Activated CD4-positive, alpha-beta T cell treated with anti-CD3 and anti-CD28 coated beads, Interleukin-2, amount 50 U/mL, for 4 hours (primary cell): Measurements from ENCODE around the gene DCDC2B.

Experiments
- DNase-seq, 2 experiments: peaks; one replicate each; pipeline ENCODE4 v3.0.0-alpha.2; 2020

Gene DCDC2B

DNA sequence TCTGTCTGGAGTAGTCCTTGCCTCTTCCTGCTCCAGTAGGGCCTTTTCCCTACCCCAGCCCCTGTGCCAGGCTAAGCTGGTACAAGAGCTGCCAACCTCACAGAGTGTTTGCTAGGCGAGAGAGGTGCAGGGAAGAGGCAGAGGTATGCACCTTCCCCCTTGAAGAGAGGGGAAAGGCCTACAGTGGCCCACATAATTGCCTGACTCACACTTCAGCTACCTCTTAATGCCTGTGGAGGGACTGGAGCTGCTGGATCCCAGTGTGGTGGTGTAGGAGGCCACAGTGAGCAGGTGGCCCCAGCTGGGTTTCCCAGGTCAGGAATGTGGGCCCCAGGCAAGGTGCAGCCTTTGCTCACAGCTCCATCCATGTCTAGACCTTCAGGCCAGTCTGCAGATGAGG lies 11.8 kb upstream of the DCDC2B start:
- DNase-seq: no peak

DNA sequence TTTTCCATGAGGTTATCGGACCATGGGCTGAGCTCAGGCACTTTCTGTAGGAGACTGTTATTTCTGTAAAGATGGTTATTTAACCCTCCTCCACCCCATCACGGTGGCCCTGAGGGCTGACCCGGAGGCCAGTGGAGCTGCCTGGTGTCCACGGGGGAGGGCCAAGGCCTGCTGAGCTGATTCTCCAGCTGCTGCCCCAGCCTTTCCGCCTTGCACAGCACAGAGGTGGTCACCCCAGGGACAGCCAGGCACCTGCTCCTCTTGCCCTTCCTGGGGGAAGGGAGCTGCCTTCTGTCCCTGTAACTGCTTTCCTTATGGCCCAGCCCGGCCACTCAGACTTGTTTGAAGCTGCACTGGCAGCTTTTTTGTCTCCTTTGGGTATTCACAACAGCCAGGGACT lies 11.1 kb upstream of the DCDC2B start:
- DNase-seq: no peak

DNA sequence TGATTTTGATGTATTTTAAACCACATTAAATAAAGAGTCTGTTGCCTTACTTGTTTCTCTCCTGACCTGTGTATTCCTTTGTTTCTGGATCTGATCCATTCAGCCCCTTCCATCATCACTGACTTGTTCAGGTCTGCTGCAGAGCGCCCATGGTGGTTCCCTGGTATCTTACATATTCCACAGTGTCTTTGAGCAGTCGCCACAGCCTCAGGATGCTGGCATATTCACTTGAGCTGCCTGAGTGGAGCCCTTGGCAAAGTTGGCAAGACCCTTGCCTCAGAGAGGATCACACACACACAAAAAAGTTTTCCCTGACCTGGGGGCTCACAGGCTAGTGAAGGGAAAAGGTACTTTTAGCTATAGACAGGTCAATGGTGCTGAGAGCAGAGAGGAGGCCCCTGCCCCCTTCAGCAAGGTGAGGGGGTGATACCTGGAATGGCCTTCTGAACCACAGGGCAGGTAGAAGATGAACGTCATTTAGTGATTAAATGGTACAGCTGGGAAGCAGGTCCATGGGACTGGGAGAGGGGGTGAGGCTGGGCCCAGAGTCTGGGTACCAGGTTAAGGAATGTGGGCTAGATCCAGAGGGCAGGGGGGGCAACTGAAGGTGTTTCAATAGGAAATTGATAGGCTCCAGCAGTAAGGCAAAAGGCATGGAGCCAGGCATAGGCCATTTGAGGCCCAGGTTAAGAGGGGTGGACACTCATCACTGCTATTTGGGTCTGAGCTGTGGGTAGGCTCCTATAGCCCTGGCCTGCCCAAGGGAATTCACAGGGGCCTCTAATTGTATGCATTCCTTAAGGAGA lies 10.4 kb upstream of the DCDC2B start:
- no peak for DNase-seq

DNA sequence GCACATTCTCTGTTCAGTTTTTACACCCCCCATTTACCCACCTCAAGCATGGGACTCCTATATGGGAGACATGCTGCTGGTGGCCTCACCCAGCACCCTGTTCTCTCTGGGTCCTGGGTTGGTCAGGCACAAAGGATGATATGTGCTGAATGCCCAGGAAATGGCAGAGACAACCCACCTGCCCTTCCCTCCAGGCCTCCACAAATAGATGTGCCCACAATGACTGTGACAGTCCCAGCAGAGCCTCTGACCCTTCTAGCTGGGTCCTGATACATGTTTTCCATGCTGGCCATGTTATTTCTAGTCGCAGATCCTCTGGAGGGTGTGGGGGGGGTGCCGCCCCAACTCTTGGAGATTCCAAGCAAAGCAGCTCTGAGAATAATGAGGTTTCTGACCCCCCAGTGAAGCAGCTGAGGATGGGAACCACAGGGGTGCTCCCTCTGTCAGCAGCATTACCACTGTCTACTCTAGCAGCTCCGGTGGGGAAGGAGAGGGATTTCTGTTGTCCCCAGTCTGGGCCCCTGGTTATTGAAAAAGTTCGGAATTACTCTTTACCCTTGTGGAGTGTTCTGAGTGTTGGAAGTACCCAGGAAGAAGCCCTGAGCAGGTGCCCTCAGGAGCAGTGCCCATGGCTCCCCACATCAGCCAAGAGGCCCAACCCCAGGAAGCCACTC lies 9.7 kb upstream of the DCDC2B start:
- DNase-seq: no peak

DNA sequence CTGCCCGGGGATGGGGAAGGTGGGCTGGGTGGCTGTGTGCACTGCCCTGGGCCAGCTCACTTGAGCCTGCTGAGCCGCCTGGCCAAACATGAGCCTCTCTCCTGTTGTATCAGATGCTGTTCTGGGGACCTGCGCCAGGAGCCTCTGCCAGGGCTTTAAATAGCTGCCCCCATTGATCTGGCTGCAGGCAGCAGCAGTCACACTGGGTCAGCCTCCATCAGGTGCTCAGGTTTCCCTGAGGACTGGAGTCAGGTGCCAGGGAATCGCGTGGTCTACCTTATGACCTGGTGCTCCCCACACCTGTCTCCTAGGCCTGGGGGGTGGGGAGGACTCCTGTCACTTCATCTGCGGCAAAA lies 9.2 kb upstream of the DCDC2B start:
- DNase-seq: no peak

DNA sequence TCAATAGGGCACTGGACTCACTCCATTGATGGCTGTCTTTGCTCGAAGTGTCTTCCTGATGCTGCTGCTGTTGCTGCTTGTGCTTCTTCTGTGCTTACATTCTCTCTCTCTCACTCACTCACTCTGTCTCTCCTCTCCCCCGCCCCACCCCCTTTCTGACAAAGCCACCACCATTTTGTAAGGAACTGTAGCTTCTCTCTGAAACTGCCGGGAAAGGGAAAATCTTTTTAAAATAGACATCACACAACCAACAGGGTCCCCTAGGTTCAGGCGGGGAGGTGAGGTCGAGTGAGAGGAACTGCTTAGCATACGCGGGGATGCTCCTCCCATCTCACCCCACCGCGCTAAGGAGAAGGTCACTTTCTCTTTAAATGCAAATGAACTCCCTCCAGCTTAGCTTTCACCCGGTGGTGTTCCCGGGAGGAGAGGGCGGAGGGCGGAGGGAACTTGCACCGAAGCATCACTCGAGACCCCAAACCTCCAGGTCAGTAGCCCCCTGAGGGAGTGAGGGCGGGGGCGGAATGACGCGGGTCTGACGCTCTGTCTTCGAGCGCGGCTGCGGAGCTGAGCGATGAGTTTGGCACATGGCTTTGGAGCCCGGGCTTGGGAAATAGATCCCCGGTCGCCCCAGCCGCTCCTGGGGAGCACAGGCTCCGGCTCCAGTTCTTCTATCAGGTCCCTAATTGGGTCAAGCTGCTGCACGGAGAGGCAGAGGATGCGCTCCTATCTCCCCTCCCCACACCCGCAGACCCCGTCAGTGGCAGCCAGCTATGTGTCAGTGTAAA lies 8.5 kb upstream of the DCDC2B start, which contains the start of gene CCDC28B:
TSS of gene CCDC28B (plus strand) at position 370 of the 785 bp plus-strand sequence. CDS start 1,341 bp downstream, outside the sequence.
- peak; percentile 34 to 35 for DNase-seq

DNA sequence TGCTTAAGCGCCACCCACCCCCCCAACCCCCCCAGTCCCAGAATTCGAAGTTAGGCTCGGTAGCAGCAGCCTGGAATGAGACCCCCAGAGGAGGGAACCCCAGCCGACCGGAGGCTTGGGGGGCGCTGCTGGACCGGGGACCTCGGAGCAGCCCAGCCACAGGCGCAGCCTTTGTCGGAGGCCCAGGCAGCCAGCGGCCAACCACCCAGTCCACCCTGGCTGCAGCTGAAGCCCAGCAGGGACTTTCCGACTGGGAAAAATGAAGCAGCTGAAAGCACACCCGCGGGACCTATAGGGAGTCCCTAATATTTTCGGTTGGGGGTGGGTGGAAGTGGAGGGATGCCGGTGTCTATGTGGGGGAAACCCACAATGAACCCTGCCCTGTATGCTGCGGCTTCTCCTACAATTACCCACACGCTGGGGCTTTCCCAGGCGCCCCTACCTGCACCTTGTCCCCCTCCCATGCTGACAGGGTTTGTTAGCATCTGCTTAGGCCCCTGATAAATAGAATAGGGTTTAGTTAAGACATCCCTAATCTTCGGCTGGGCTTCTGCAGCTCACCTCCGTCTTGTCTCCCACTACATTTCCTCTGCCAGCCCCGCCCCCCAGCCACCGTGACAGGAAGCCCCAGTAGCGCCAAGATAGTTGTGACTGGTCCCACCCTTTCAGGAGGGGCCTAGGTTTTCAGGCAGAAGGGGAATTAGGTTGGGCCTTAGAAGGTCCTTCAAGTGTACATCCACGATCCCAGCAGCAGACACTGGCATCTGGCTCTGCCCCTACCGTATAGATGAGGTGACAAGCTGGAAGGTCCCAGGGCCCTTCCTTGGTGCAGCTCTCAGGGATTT lies 7.7 kb upstream of the DCDC2B start:
- peak; percentile 67 to 70 for DNase-seq

DNA sequence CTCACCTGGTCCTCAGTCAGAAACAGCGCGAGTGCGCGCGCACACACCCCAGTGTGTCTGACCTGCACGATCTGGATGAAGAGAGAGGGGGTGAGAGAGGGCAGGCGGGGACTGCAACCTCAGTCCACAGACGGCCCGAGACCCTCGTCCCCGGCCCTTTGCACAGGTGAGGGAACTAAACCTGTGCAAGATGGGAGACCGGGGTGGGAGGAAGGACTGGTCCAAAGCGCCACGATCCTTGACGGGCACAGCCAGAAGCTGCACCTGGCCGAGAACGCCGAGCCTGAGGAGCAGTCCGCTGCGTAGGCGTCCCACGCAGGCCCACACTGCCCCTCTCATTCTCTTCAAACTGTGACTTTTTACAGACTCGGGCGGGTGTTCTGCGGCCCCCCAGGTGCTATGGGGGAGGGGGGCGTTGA lies 3.9 kb upstream of the DCDC2B start:
- DNase-seq: no peak

DNA sequence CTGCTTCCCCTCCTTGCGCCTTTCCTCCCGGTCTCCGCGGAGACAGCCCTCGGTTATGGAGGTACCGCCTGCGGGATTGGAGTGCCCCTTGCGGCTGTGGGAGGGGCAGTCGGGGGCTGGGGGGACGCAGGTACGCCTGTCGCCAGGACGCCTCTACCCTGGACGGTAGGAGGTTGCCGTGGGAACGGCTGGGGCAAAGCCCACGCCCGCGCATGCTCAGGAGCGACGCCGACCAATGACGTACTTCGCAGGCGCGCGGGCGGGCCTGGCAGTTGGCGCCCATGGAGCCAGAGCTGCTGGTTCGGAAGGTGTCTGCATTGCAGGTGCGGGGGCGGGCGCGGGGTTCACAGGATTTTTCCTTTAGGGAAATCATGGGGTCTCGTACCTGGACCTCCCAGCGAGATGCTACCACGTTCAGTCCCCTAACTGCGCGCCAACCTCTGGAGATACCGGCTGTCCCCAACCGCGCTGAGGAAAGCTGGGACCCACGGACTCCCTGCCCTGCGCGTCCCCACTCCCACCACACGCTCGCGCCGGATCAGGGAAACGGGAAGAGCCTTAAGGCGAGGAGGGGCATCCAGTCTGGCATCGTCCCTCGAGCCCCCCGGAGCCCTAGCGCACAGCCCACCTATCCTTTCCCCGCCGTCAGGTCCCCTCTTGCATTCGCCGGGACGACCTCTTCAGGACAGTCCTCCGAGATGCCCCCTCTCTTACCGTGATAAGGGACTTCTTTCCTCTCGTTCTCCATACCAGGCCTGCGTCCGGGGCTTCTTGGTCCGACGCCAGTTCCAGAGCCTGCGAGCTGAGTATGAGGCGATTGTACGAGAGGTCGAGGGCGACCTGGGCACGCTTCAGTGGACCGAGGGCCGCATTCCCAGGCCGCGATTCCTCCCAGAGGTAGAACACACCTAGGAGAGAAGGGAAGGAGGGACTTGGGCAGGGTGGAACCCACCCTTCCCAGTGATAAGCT lies 3.2 kb upstream of the DCDC2B start, which contains the start of gene IQCC:
TSS of gene IQCC (plus strand) at position 271 of the 970 bp plus-strand sequence. CDS start at position 282, 11 bp downstream.
- DNase-seq: peak; percentile 76 to 79

DNA sequence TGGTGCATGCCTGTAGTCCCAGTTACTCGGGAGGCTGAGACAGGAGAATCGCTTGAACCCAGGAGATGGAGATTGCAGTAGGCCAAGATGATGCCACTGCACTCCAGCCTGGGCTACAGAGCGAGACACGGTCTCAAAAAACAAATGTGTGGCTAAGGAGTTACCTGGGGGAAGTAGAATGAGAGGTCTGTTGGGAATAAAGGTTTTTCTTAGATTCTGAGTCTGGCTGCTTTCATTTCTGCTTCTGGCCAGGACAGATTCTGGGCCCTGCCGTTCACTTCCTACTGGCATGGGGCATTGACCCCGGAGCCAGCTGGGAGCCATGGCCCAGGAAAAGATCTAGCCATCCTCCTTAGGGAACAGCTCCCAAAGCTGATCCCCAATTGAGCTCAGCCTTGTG lies 420 bp upstream of the DCDC2B start:
- DNase-seq: no peak

DNA sequence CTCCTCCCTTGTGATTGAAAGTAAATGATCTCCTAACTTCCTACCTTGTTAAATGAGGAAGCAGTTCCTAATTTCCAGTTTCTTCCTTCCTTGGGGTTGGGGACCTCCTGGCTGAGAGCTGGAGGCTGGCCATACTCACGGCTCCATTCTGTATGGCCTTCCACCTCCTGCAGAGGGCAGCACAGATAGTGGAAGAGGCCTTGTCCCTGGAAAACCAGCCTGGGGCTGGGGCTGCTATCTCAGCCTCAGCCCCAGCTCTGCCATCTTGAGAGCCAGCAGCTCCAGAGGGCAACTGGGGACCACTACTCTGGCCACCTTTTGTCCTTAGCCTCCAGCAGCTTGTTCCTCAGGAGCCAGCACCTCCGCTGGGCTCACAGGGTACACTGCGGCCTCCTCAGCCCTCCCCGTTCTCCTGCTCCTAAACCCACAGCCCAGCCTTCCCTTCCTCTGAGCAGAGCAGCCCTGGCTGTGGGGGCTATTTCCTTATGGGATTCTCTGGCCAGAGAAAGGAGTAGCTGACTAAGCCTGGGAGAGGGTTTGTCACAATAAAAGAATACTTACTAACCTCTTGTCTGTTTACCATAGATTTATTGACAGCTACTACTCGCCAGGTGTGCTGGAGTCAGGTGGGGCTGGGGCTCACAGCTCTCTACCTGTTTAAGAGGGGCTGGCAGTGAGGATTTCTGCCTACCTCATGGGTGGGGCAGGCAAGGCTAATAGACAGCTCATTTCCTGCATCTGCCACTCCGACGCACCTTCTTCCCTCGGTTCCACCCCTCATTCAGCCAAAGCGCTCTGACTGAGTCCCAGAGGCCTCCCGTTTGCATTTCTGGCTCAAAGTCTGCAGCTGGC lies 7.0 kb downstream of the DCDC2B start:
- peak; percentile 53 for DNase-seq

DNA sequence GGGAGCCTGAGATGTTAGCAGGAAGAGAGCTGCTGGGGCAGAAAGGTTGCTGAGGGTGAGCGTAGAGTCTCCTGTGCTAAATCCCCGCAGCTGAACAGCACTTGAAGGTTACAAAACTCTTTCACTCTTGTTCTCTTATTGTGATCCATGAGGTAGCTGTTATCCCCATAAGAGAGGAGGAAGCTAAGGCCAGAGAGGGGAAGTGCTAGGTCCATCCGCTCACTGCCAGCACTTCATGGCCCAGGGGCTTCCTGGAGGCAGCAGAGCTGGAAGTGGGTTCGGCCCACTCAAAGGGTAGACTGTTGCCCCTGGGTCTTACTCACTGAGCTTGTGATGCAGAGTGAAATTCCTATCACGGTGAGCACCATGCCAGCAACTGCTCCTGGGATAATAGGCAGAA lies 7.7 kb downstream of the DCDC2B start:
- no peak for DNase-seq

DNA sequence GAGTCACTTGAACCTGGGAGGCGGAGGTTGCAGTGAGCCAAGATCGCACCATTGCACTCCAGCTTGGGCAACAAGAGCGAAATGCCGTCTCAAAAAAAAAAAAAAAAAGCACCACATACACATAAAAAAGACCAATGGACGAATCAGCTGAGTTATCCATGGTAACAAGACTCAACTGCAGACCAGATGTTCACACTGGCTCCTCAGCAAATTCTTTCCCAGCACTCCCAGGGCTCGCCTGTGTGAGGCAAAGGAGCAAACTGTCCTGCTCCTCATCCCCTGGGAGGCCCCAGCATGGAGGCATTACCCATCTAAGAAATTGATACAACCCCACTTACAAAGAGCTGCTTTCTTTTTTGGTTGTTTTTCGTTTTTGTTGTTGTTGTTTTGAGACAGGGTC lies 10.1 kb downstream of the DCDC2B start:
- no peak for DNase-seq

DNA sequence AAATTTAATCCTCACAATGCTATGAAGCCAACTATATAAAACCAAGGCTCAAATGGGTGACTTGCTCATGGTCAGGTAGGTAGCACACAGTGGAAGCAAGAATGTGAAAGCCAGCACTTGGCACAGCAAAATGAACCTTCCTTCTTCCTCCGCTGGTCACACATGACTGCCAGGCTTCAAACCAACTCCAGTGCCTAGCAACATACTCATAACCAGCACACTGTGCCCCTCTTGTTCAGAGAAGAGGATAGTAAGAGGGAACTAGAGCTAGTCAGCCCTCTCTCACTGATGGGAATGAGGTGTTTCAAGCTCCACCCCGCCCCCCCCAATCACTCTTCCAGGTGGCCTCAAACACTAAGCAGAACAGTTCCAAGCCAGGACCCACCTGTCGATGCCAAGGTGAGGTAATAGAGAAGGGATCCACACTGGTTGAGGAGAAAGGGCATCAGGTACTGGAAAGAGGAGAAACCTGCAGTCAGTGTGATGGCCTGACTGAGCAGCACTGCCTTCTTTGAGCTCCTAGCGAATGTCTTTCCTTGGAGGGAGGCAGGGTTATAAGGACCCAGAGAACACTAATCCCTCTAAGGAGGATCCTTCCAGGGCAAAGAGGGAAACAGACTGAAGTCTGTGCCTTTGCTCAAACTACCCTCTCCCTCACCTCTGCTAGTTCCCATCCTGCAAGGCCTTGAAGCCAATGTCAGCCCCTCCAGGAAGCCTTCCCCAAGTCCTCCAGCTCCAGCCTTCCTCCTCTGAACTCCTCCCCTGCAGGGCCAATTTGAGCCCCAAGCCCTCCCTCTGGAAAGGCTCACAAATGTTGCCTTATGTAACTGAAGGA lies 12.1 kb downstream of the DCDC2B start:
- no peak for DNase-seq

DNA sequence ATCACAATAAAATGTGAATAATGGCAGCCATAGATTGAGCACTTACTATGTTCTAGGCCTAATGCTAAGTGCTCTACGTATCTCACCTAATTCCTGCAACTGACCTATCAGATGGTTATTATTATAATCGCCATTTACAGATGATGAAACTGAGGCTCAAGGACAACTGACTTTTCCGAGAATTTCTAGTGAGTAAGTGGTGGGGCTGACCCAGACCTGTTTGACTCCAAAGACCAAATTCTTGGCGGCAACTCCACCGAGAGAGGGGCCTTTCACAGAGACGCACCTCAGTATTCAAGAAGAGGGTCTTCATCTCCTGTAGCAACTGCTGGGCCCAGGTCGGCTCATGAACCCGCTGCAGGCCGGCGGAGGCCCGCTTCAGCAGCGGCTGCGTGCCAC lies 12.7 kb downstream of the DCDC2B start:
- DNase-seq: no peak

DNA sequence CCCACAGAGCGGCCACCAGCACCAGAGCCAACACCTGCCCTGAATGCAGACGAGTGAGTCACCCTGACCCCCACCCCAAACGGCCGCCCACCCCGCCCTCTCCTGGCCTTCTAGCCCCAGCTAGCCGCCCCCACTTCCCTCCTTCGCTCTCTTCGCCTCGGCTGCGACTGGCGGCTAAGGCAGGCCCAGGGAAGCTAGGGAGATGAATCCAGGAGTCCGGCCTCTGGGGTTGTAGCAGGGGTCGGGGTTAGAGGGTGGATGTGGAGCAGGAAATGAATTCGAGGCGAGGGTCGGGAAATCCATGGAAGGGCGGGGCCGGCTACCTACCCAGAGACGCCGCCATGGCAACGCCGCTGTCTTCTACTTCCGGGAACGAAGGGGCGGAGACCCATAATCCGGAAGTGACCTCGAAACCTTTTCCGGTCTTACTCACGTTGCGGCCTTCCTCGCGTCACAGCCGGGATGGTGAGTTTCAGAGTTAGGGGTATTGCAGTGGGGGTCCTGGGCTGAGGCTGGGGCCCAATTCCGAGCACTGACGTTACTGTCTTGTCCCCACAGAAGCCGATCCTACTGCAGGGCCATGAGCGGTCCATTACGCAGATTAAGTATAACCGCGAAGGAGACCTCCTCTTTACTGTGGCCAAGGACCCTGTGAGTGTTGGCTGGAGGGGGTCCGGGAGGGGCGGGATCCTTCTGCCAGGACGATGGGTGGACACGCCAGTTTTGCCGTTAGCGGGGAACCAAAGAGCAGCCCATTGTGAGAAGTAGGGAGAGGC lies 13.3 kb downstream of the DCDC2B start, which contains the start of the genes EIF3I and TMEM234:
TSS of gene EIF3I (plus strand) at position 428 of the 776 bp plus-strand sequence. CDS start at position 463, 35 bp downstream.
TSS of gene TMEM234 (minus strand) at position 374 of the 776 bp plus-strand sequence. CDS start at position 343, 31 bp downstream.
- peak; percentile 88 to 89 for DNase-seq

DNA sequence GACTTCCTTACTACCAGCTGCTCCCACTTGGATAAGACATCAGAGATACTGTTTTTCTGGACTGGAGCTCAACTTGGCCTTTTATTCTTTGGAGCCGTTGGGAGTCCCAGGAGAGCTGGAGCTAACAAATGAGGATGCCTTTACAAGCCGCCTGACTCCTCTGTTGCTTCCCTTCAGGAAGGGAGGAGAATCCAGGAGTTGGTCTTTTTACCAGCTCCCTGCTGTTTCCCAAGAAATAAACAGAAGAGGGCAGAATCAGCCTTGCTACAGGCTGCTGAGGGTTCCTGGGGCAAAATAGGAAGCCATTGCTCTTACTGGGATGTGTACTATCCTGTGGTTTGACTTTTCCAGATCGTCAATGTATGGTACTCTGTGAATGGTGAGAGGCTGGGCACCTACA lies 14.8 kb downstream of the DCDC2B start:
- no peak for DNase-seq

DNA sequence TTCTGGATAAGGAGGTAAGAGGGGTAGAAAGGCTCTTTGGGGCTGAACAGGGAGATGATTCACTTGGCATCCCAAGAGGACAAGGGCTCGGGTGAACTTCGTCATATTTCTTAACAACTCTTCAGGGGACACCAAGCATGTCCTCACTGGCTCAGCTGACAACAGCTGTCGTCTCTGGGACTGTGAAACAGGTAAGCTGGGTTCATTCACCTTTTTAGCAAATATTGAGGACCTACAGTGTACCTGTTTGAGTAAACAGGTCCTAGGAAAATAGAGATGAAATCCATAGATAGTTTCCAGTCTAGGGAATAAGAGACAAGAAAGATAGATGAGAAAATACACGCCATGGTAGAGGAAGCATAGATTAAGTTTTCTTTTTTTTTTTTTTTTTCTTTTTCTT lies 15.4 kb downstream of the DCDC2B start:
- no peak for DNase-seq
